ENCODE data around the gene HIPK1. TPM values are rescaled to one million over a fixed set of nuclear protein-coding genes. Genes with fewer than 3 reads are reported as not detected.

The HIPK1 gene
- total RNA-seq, 1 experiment from 2014 or later: 40.1 TPM

- ChIA-PET POLR2A (no interaction called here), RAD21 (ENCODE audit: low non-redundant PET in 1 of 2, low total read pairs in 2 of 2, uncharacterized antibody in 2 of 2, unreplicated experiment in 2 of 2) (no interaction called here), CTCF (no interaction called here)
- BruUV-seq (replicated peaks): no TSS peak
- Histone ChIP-seq H3K4me1 (ENCODE audit: control insufficient read depth in 1 of 2, insufficient read depth in 2 of 2, low read length in 2 of 2) (peaks cover 7 to 14% of the 10 kb centered on the region in 2 experiments), H4K20me1 (ENCODE audit: insufficient read depth) (no peaks in the 10 kb centered on the region), H3K9me3 (ENCODE audit: control insufficient read depth in 1 of 2, insufficient read depth in 1 of 2, low read depth in 1 of 2, low read length in 2 of 2) (no peaks in the 10 kb centered on the region), H3K9me2 (ENCODE audit: insufficient read depth) (no peaks in the 10 kb centered on the region), H3K36me3 (ENCODE audit: control insufficient read depth in 1 of 2, insufficient read depth in 2 of 2, low read length in 2 of 2) (no peaks in the 10 kb centered on the region), H3K4me2 (ENCODE audit: low read length) (no peak overlapping the region), H3K4me3 (replicated peaks in 1 of 2; ENCODE audit: low read depth in 1 of 2, low read length in 2 of 2) (no peak overlapping the region), H3K27ac (ENCODE audit: low read depth, low read length) (no peak overlapping the region), H3K27me3 (ENCODE audit: insufficient read depth, low read length) (no peaks in the 10 kb centered on the region), H3K9ac (ENCODE audit: low read length) (no peak overlapping the region), H2AFZ (ENCODE audit: low read depth, low read length, poor library complexity, severe bottlenecking) (no peak overlapping the region), H3K79me2 (ENCODE audit: insufficient read depth, low read length) (no peaks in the 10 kb centered on the region)
- intact Hi-C loops (cut with micrococcal nuclease): no loop called here
- DNase-seq (ENCODE audit: low read depth, low spot score): no peak
- TF ChIP-seq REST (IDR thresholded peaks at IDR 0.05; ENCODE audit: low read depth) (no peak), EGR1 (IDR thresholded peaks at IDR 0.05; ENCODE audit: low read depth) (no peak), POLR2AphosphoS5 (IDR thresholded peaks at IDR 0.05; ENCODE audit: low read depth, low read length) (no peak), FOSL1 (IDR thresholded peaks at IDR 0.05; ENCODE audit: low read depth) (no peak), RAD21 (IDR thresholded peaks at IDR 0.05; ENCODE audit: low read depth) (no peak), CEBPB (IDR thresholded peaks at IDR 0.05; ENCODE audit: low read depth) (no peak), POLR2A (IDR thresholded peaks at IDR 0.05; ENCODE audit: borderline replicate concordance, extremely low read depth, insufficient read depth, insufficient read length) (no peak), EZH2phosphoT487 (IDR thresholded peaks at IDR 0.05; ENCODE audit: borderline replicate concordance) (no peak), ATF3 (IDR thresholded peaks at IDR 0.05) (no peak), ZFX (IDR thresholded peaks at IDR 0.05) (no peak)
- TF ChIP-seq, protein P1, sequence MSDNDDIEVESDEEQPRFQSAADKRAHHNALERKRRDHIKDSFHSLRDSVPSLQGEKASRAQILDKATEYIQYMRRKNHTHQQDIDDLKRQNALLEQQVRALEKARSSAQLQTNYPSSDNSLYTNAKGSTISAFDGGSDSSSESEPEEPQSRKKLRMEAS (IDR thresholded peaks at IDR 0.05): no peak
- TF ChIP-seq, protein P2, sequence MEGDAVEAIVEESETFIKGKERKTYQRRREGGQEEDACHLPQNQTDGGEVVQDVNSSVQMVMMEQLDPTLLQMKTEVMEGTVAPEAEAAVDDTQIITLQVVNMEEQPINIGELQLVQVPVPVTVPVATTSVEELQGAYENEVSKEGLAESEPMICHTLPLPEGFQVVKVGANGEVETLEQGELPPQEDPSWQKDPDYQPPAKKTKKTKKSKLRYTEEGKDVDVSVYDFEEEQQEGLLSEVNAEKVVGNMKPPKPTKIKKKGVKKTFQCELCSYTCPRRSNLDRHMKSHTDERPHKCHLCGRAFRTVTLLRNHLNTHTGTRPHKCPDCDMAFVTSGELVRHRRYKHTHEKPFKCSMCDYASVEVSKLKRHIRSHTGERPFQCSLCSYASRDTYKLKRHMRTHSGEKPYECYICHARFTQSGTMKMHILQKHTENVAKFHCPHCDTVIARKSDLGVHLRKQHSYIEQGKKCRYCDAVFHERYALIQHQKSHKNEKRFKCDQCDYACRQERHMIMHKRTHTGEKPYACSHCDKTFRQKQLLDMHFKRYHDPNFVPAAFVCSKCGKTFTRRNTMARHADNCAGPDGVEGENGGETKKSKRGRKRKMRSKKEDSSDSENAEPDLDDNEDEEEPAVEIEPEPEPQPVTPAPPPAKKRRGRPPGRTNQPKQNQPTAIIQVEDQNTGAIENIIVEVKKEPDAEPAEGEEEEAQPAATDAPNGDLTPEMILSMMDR (IDR thresholded peaks at IDR 0.05 in 2 of 3, conservative IDR thresholded peaks at IDR 0.05 in 1 of 3; ENCODE audit: borderline replicate concordance in 1 of 3, insufficient read depth in 1 of 3, low read depth in 2 of 3, low read length in 2 of 3): no peak
- no peak for ATAC-seq
These were observed 47.5 kb upstream of the HIPK1 start for GRCh38 chr1:113881661-113882060.
